Type B pancreatic cell (in vitro differentiated cells): ENCODE measurements around the gene PFKFB2. TPM values are rescaled to one million over a fixed set of nuclear protein-coding genes. Genes with fewer than 3 reads are reported as not detected.

ENCODE experiments used
- DNase-seq: peaks from one replicate; pipeline ENCODE4 v3.0.0; 2021; ENCODE audit warnings: mixed read lengths; ENCODE audit not compliant: unreplicated experiment; ENCODE audit errors: extremely low spot score
- H3K27ac Mint-ChIP-seq: 2 replicates; pipeline ENCODE4 v1.8.0; 2021; ENCODE audit warnings: mild to moderate bottlenecking, mixed read lengths
- H3K27me3 Mint-ChIP-seq: 2 replicates; pipeline ENCODE4 v1.8.0; 2021; ENCODE audit warnings: mixed read lengths
- H3K36me3 Mint-ChIP-seq: 2 replicates; pipeline ENCODE4 v1.8.0; 2021; ENCODE audit warnings: mixed read lengths
- H3K4me1 Mint-ChIP-seq: one replicate; pipeline ENCODE4 v1.8.0; 2021; ENCODE audit warnings: mixed read lengths; ENCODE audit not compliant: unreplicated experiment
- H3K4me3 Mint-ChIP-seq: 2 replicates; pipeline ENCODE4 v1.8.0; 2021; ENCODE audit warnings: mild to moderate bottlenecking, mixed read lengths
- H3K9me3 Mint-ChIP-seq: 2 replicates; pipeline ENCODE4 v1.8.0; 2021; ENCODE audit warnings: mixed read lengths
- total RNA-seq: library from RNA; stranded (reverse); gene quantifications from 2 replicates; pipeline ENCODE4 v1.2.1, GENCODE V29; 2021; ENCODE audit warnings: low replicate concordance
- TF ChIP-seq, protein P1 (sequence below): fragments of 200-600 bp; sonication (generic); conservative IDR thresholded peaks from 2 replicates; pipeline ENCODE4 v1.5.0; 2021; ENCODE audit warnings: antibody characterized with exemption, mild to moderate bottlenecking

PFKFB2 gene
- total RNA-seq, 1 donor from 2014 or later, result 18.7 TPM

DNA sequence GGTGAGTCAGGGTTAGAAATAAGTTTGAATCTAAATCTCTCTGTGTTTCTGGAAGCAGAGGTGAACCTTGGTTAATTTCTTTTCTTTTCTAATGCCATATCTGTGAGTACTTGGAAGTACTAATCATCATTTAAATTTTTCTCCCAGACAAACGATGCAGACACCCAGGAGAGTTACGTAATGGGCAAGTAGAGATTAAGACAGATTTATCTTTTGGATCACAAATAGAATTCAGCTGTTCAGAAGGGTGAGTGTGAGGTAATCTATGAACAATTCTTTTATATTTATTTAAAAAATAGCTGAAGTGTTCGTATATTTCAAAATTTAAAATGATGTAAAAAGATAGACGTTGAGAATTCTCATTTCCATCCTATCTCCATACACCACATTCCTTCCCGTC is 62.2 kb downstream of the PFKFB2 start:
- Mint-ChIP-seq H3K4me3 (no peak overlapping the region), H3K27me3 (no peaks in the 10 kb centered on the region), H3K9me3 (no peaks in the 10 kb centered on the region), H3K4me1 (no peaks in the 10 kb centered on the region), H3K36me3 (no peaks in the 10 kb centered on the region), H3K27ac (no peak overlapping the region)
- TF ChIP-seq, protein P1, sequence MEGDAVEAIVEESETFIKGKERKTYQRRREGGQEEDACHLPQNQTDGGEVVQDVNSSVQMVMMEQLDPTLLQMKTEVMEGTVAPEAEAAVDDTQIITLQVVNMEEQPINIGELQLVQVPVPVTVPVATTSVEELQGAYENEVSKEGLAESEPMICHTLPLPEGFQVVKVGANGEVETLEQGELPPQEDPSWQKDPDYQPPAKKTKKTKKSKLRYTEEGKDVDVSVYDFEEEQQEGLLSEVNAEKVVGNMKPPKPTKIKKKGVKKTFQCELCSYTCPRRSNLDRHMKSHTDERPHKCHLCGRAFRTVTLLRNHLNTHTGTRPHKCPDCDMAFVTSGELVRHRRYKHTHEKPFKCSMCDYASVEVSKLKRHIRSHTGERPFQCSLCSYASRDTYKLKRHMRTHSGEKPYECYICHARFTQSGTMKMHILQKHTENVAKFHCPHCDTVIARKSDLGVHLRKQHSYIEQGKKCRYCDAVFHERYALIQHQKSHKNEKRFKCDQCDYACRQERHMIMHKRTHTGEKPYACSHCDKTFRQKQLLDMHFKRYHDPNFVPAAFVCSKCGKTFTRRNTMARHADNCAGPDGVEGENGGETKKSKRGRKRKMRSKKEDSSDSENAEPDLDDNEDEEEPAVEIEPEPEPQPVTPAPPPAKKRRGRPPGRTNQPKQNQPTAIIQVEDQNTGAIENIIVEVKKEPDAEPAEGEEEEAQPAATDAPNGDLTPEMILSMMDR, result no peak
- DNase-seq, result no peak

DNA sequence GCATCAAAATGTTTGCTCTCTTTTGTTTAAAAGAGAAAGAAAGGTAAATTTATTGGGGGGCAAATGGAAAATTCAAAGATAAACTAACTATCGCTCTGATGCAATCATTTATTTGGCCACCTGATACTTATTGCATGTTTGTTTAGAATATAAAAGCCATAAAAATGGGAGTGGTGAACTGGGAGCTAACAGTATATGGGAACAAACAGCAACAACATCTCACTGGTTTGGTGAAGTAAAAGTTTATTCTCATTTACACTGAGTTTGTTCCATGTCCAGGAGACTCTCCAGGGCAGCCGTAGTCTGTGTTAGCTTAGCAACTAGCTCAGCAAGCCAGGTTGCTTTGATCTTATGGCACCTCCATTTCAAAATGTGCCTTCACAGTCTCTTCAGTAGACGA is 71.3 kb downstream of the PFKFB2 start:
- DNase-seq, result no peak
- H3K27ac Mint-ChIP-seq, result no peak overlapping the region
- no peaks in the 10 kb centered on the region for H3K4me1 Mint-ChIP-seq
- no peak overlapping the region for H3K4me3 Mint-ChIP-seq
- H3K36me3 Mint-ChIP-seq, result peaks cover 5% of the 10 kb centered on the region
- H3K9me3 Mint-ChIP-seq, result peaks cover 13% of the 10 kb centered on the region
- H3K27me3 Mint-ChIP-seq, result no peaks in the 10 kb centered on the region
- TF ChIP-seq, protein P1, result no peak

DNA sequence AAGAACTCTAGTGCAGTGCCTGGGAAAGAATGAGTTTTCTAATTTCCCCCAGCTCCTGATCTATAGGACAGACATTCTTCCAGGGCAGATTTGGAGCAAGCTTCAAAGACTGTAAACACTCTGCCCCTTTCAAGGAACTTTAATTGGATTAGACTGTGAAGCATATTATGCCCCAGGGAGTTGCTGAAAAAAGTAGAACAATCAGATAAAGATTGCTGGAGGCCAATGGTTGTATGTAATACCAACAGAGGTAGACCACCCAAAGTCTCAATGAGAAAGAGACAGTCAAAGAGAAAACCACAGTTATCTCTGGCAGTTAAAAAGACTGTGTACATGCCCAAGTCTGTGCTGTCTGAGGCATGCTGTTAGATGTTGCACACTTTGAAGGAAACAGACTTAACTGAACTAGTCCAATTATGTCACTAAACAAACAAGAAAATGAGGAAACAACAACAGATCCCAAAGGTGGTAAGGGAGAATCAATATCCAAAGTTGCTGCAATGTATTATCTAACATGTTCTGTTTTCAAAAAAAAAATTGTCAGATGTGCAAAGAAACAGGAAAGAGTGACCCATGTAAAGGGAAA is 75.4 kb downstream of the PFKFB2 start:
- no peaks in the 10 kb centered on the region for H3K27me3 Mint-ChIP-seq
- H3K4me3 Mint-ChIP-seq, result no peak overlapping the region
- TF ChIP-seq, protein P1, result no peak
- H3K9me3 Mint-ChIP-seq, result peaks cover 14% of the 10 kb centered on the region
- peaks cover 9% of the 10 kb centered on the region for H3K36me3 Mint-ChIP-seq
- no peaks in the 10 kb centered on the region for H3K4me1 Mint-ChIP-seq
- DNase-seq, result no peak
- H3K27ac Mint-ChIP-seq, result no peak overlapping the region

DNA sequence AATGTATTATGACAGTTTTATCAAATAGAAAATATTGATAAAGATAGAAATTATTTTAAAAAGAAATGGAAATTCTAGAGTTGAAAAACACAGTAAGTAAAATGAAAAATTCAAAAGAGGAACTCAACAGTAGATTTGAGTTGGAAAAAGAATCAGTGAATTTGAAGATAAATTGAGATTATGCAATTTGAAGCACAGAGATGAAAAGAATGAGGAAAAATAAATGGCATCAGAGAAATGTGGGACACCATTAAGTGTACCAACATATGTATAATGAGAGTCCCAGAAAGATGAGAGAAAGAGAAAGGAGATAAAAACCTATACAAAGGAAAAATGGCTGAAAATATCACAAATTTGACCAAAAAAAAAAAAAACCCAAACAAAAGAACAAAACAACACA is 76.0 kb downstream of the PFKFB2 start:
- H3K27me3 Mint-ChIP-seq, result no peaks in the 10 kb centered on the region
- peaks cover 9% of the 10 kb centered on the region for H3K36me3 Mint-ChIP-seq
- peaks cover 14% of the 10 kb centered on the region for H3K9me3 Mint-ChIP-seq
- H3K4me3 Mint-ChIP-seq, result no peak overlapping the region
- no peak overlapping the region for H3K27ac Mint-ChIP-seq
- no peak for DNase-seq
- no peaks in the 10 kb centered on the region for H3K4me1 Mint-ChIP-seq
- TF ChIP-seq, protein P1, result no peak

Other genes with a start within 250 kb of the PFKFB2 start
- gene IL20, start 187.7 kb upstream of the PFKFB2 start, total RNA-seq, result not detected in 2 replicates
- not detected in 2 replicates for gene IL24, start 155.8 kb upstream of the PFKFB2 start, total RNA-seq
- gene FCMR, start 131.3 kb upstream of the PFKFB2 start, total RNA-seq, result 0.58 and 0.81 TPM in 2 replicates
- gene PIGR, start 106.8 kb upstream of the PFKFB2 start, total RNA-seq, result 16.9 and 30.1 TPM in 2 replicates
- not detected in 2 replicates for gene FCAMR, start 82.8 kb upstream of the PFKFB2 start, total RNA-seq
- 50.4 and 108 TPM in 2 replicates for gene C1orf116, start 20.5 kb upstream of the PFKFB2 start, total RNA-seq
- gene YOD1, start 2.1 kb upstream of the PFKFB2 start, total RNA-seq, result 12.3 and 15.0 TPM in 2 replicates
- 0.36 and 4.4 TPM in 2 replicates for gene C4BPB, start 35.6 kb downstream of the PFKFB2 start, total RNA-seq
- gene C4BPA, start 51.0 kb downstream of the PFKFB2 start, total RNA-seq, result 0.87 and 6.8 TPM in 2 replicates